ENCODE data around the gene PLCB1.
"Not testable (repeated sequence)": the region's sequence is repeated elsewhere in the genome, so short reads cannot be mapped to it uniquely, and the experiment has no call there.

The PLCB1 gene

GRCh38 chr20:8335495-8336195 lies 203.6 kb downstream of the PLCB1 start:
- DNase-seq, result no peak

- no peak for DNase-seq
Observed at GRCh38 chr20:8339349-8339748, 207.3 kb downstream of the PLCB1 start.

- DNase-seq, result no peak
Observed at GRCh38 chr20:8342391-8342790, 210.3 kb downstream of the PLCB1 start.

GRCh38 chr20:8344106-8344505 lies 212.0 kb downstream of the PLCB1 start:
- no peak for DNase-seq

- no peak for DNase-seq
Observed at GRCh38 chr20:8344631-8345030, 212.6 kb downstream of the PLCB1 start.

GRCh38 chr20:8346700-8347270 lies 214.7 kb downstream of the PLCB1 start:
- no peak for DNase-seq

- not testable (repeated sequence) for DNase-seq
Observed at GRCh38 chr20:8350225-8350624, 218.2 kb downstream of the PLCB1 start.

GRCh38 chr20:8352486-8352885 lies 220.4 kb downstream of the PLCB1 start:
- DNase-seq, result no peak

GRCh38 chr20:8353512-8353911 lies 221.4 kb downstream of the PLCB1 start:
- DNase-seq, result no peak

- no peak for DNase-seq
Observed at GRCh38 chr20:8355453-8355852, 223.4 kb downstream of the PLCB1 start.

- DNase-seq, result peak; percentile 33
Observed at GRCh38 chr20:8356806-8357205, 224.7 kb downstream of the PLCB1 start.

- DNase-seq, result no peak
Observed at GRCh38 chr20:8357703-8358102, 225.6 kb downstream of the PLCB1 start.

GRCh38 chr20:8360035-8360434 lies 228.0 kb downstream of the PLCB1 start:
- DNase-seq, result no peak

GRCh38 chr20:8361006-8361652 lies 229.1 kb downstream of the PLCB1 start:
- no peak for DNase-seq

- DNase-seq, result no peak
Observed at GRCh38 chr20:8361779-8362178, 229.7 kb downstream of the PLCB1 start.

- DNase-seq, result no peak
Observed at GRCh38 chr20:8362457-8362856, 230.4 kb downstream of the PLCB1 start.

- DNase-seq, result no peak
Observed at GRCh38 chr20:8363970-8364733, 232.1 kb downstream of the PLCB1 start.

GRCh38 chr20:8364734-8365078 lies 232.6 kb downstream of the PLCB1 start:
- DNase-seq, result no peak

- DNase-seq, result no peak
Observed at GRCh38 chr20:8365634-8366033, 233.6 kb downstream of the PLCB1 start.

- no peak for DNase-seq
Observed at GRCh38 chr20:8366303-8366923, 234.3 kb downstream of the PLCB1 start.

- DNase-seq, result peak; percentile 25
Observed at GRCh38 chr20:8367689-8368088, 235.6 kb downstream of the PLCB1 start.

- peak; percentile 21 for DNase-seq
Observed at GRCh38 chr20:8368670-8369069, 236.6 kb downstream of the PLCB1 start.

GRCh38 chr20:8369311-8369710 lies 237.2 kb downstream of the PLCB1 start:
- no peak for DNase-seq

All from MV-4-11 (cell line).